ENCODE measurements around the gene CARS1.

CARS1 gene

DNA sequence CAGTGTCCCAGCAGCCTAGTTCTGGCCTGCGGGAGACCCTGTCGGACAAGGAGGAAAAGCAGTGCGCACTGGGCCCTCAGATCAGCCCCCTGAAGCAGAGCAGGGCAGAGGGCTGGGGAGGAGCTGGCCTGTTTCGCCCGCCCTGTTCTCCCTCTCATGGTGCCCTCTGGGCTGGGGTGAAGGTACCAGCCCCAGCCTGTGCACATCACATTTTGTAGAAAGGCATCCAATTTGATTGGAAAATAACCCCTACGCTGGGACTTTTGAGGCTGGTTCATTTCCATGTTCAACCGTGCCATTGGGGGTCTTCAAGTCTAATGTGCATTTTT is 64.3 kb downstream of the CARS1 start:
- in situ Hi-C loops (cut with MboI; ENCODE audit: low sequenced_read_pairs, unreplicated experiment), result no loop called here
- DNase-seq (ENCODE audit: low spot score), result no peak
- TF ChIP-seq, protein P1, sequence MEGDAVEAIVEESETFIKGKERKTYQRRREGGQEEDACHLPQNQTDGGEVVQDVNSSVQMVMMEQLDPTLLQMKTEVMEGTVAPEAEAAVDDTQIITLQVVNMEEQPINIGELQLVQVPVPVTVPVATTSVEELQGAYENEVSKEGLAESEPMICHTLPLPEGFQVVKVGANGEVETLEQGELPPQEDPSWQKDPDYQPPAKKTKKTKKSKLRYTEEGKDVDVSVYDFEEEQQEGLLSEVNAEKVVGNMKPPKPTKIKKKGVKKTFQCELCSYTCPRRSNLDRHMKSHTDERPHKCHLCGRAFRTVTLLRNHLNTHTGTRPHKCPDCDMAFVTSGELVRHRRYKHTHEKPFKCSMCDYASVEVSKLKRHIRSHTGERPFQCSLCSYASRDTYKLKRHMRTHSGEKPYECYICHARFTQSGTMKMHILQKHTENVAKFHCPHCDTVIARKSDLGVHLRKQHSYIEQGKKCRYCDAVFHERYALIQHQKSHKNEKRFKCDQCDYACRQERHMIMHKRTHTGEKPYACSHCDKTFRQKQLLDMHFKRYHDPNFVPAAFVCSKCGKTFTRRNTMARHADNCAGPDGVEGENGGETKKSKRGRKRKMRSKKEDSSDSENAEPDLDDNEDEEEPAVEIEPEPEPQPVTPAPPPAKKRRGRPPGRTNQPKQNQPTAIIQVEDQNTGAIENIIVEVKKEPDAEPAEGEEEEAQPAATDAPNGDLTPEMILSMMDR (IDR thresholded peaks at IDR 0.05; ENCODE audit: borderline replicate concordance, control extremely low read depth, extremely low read depth, insufficient read depth, missing control alignments), result no peak

DNA sequence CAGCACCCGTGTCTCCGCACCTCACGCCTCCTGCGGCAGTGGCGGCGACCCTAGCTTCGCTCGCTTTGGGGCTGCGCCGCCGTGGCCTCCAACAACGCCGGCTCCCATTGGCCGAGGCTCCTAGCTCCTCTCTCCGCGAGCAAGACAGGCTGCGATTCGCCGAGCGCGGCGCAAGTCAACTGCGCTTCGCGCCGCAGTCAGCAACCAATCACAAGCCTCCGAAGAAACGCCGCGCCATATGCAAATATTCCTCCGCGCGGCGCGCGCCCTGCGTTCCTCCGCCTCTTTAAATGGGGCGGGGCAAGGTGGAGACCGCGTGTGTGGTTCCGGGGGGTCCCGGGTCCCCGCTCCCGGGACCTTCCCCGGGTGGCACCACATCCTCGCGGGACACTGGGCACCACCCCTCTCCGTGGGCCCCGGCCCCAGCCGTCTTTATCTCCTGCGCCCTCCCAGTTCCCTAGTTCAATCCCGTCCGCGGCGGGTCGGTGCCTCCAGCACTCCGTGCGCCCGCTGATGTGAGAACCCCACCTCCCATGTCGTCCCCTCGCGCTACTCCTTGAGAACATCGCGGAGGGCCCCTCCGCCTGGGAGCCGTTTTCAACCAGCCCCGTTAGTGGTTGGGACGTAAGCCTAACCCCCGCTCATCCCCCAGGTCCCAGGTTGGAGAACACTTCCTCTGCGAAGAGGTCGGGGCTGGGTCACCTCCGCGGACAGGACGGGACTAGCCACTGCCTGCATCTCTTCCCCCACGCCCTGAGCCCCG is 64.8 kb downstream of the CARS1 start, which contains the start of gene NAP1L4:
NAP1L4 (minus strand) TSS at position 96 of the 763 bp plus-strand sequence. CDS start 13,109 bp downstream, outside the sequence.
- in situ Hi-C loops (cut with MboI; ENCODE audit: low sequenced_read_pairs, unreplicated experiment), result no loop called here
- peak; percentile 99 for DNase-seq (ENCODE audit: low spot score)
- TF ChIP-seq, protein P1 (IDR thresholded peaks at IDR 0.05; ENCODE audit: borderline replicate concordance, control extremely low read depth, extremely low read depth, insufficient read depth, missing control alignments), result no peak

DNA sequence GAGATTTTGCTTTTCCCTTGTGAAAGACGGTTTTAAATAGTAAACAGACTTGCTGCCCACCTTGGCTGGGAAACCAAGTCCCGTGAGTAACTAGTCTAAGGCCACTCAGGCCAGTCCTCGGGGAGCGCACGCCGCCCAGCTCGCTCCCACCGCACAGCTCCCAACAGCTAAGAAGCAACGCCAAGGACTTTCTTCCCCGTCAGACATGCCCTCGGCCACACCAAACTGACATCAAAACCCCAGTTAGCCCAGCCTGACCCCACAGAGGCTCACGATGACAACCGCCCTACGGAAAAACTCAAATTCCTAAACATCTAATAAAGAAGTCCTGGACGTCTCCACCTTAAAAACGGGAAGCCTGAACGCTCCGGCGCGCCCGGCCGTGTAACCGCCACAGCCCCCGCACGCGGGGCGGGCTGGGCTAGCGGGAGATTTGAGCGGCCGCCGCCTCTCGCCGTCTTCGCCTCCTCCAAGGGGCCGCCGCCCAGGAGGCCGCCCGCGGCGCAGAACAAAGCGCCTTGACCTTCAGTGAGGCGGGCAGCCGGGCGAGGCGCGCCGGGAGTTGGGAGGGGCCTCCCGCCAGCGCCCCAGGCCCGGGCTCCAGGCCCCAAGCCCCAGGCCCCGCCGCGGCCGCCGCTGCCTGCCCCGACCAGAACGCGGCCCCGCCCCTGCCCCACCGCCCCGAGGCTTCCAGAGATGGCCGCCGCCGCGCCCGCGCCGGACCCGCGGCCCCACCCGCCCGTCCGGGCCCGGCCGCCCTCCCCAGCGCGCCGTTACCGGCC is 65.6 kb downstream of the CARS1 start:
- TF ChIP-seq, protein P1 (IDR thresholded peaks at IDR 0.05; ENCODE audit: borderline replicate concordance, control extremely low read depth, extremely low read depth, insufficient read depth, missing control alignments), result no peak
- in situ Hi-C loops (cut with MboI; ENCODE audit: low sequenced_read_pairs, unreplicated experiment), result no loop called here
- no peak for DNase-seq (ENCODE audit: low spot score)

DNA sequence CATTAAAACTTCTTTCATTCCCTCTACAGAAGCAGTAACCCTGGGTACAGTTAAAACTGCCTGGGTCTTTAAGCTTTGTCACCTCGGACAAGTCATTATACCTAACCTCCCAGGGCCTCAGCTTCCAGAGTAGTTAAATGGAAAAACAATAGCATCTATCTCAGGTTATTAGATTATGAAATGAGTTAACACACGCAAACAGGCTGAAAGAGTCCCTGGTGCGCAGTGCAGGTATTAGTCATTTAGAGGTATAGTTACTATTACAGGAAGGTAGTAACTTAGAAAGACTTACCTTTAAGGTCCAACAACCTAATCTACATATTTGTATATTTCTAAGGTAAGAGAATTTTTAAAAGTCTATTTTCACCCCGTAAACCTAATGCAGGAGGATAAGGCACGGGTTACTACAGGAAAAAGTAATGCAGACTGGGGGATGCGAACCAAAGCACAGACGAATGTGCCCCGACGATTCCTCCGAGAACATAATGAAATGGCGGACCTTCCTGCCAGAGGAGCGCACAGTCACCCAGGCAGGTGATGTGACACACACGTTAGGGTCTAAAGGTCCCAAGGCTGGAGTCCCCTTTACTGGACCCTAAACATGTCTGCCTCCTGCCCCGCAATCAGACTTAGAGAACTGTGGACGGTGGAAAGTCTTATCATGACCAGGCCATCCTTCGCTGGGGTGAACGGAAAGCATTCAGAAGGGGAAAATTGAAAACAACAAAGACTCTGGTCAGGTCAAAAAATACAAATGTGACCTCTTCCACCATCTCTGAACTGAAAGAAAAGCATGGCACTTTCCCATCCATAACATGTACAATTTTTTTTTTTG is 66.4 kb downstream of the CARS1 start:
- TF ChIP-seq, protein P1 (IDR thresholded peaks at IDR 0.05; ENCODE audit: borderline replicate concordance, control extremely low read depth, extremely low read depth, insufficient read depth, missing control alignments), result no peak
- peak; percentile 20 for DNase-seq (ENCODE audit: low spot score)
- in situ Hi-C loops (cut with MboI; ENCODE audit: low sequenced_read_pairs, unreplicated experiment), result no loop called here

DNA sequence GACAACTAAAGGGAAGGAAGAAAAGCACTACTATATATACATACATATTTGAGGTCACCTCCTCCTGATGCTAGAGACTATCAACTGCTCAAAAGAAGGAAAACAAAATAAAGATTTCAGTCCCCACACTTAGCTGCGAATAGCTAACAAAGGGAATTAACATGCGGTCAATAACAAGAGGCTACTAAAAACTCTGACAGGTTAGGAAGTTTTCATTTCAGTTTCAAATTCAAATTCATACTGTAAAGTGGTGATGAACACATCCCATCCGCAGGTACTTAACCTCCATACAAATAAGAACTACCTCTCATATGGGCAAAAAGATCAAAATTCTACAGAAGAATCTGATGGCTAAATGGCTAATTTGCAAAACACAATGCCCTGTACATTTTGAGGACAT is 67.7 kb downstream of the CARS1 start:
- TF ChIP-seq, protein P1 (IDR thresholded peaks at IDR 0.05; ENCODE audit: borderline replicate concordance, control extremely low read depth, extremely low read depth, insufficient read depth, missing control alignments), result no peak
- no peak for DNase-seq (ENCODE audit: low spot score)
- in situ Hi-C loops (cut with MboI; ENCODE audit: low sequenced_read_pairs, unreplicated experiment), result no loop called here

DNA sequence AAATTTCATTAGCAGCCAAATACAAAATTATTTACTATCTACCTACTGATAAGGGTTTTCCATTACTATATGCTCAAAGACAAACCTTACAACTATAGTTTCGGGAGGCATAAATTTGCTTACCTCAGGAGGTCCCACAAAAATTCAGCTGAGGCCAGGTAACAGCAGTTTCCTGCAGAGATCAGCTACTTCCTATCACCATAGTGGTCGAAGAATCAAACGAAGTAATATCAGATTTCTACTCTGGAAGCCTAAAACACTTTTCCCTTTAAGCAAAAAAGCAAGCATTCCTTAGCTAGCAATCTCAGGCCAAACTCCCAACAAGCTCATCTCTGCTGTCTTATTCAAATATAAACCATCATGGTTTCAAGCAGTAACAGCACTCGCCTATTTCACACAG is 68.2 kb downstream of the CARS1 start:
- in situ Hi-C loops (cut with MboI; ENCODE audit: low sequenced_read_pairs, unreplicated experiment), result no loop called here
- no peak for DNase-seq (ENCODE audit: low spot score)

More for the DNA sequence above, 68.2 kb downstream of the CARS1 start:
- TF ChIP-seq, protein P1 (IDR thresholded peaks at IDR 0.05; ENCODE audit: borderline replicate concordance, control extremely low read depth, extremely low read depth, insufficient read depth, missing control alignments), result no peak
